22Rv1 (cell line): ENCODE measurements around the gene COL1A1.

Experiments
- CTCF ChIP-seq: fragments of 450-650 bp; IDR thresholded peaks from 2 replicates; pipeline ENCODE4 v1.5.1; 2017; ENCODE audit warnings: mild to moderate bottlenecking
- ZFX ChIP-seq: fragments of 450-650 bp; IDR thresholded peaks from 2 replicates; pipeline ENCODE4 v1.6.1; 2017; ENCODE audit warnings: antibody characterized with exemption, borderline replicate concordance

DNA sequence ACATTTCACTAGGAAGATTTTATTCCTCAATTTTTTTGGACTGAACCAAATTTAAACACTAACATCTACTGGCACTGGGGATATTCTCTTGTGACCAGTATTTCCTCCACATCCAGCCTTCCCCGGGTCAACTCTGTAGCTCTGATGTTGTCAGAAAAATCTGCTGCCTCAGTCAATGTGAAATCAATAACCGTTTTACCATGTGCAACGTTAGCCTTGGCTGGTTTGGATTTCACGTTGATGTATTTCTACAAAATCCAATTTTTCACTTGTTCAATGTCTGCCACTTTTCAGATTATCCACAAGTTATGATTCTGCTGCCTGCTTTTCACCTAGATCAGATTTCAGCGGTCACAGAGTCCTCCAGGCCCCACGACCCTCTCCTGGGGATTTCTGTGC lies 28.5 kb downstream of the COL1A1 start:
- TF ChIP-seq CTCF: no peak
- TF ChIP-seq ZFX: no peak
